Measurements from ENCODE around the gene TMOD3. TPM values are rescaled to one million over a fixed set of nuclear protein-coding genes. Genes with fewer than 3 reads are reported as not detected.

The TMOD3 gene
- total and polyA plus RNA-seq, 2 donors from 2014 or later, result 8.9 to 49.0 TPM

GRCh38 chr15:51864408-51865056 is 35.1 kb downstream of the TMOD3 start:
- Histone ChIP-seq H3K27me3 (ENCODE audit: control insufficient read depth, insufficient read depth, low read length) (no peaks in the 10 kb centered on the region), H3K9me3 (ENCODE audit: control insufficient read depth in 2 of 3, insufficient read depth in 1 of 3, low read length in 3 of 3) (no peaks in the 10 kb centered on the region), H3K36me3 (ENCODE audit: control insufficient read depth in 2 of 3, insufficient read depth in 3 of 3, low read length in 3 of 3) (peaks cover 4% of the 10 kb centered on the region in 3 donors), H3K4me3 (ENCODE audit: low read length in 3 of 3) (no peak overlapping the region), H3K27ac (ENCODE audit: low read depth in 2 of 2, low read length in 2 of 2) (no peak overlapping the region), H3K9ac (ENCODE audit: low read length in 3 of 3) (no peak overlapping the region), H3K4me1 (ENCODE audit: control insufficient read depth in 2 of 3, insufficient read depth in 2 of 3, low read depth in 1 of 3, low read length in 3 of 3) (peaks cover 0 to 9% (median 4%) of the 10 kb centered on the region in 3 donors)
- intact Hi-C loops (cut with DNase I), result no loop called here
- FAIRE-seq (no peak), DNase-seq (no peak)
- TF ChIP-seq CTCF (IDR thresholded peaks at IDR 0.05; ENCODE audit: borderline replicate concordance, extremely low read depth, insufficient read depth), result no peak

- no peaks in the 10 kb centered on the region for H3K27me3 ChIP-seq (ENCODE audit: control insufficient read depth, insufficient read depth, low read length)
- H3K9ac ChIP-seq (ENCODE audit: low read length in 3 of 3), result no peak overlapping the region
- H3K9me3 ChIP-seq (ENCODE audit: control insufficient read depth in 2 of 3, insufficient read depth in 1 of 3, low read length in 3 of 3), result no peaks in the 10 kb centered on the region
- no peak for DNase-seq
- no peak overlapping the region for H3K4me3 ChIP-seq (ENCODE audit: low read length in 3 of 3)
- peaks cover 0 to 9% (median 4%) of the 10 kb centered on the region in 3 donors for H3K4me1 ChIP-seq (ENCODE audit: control insufficient read depth in 2 of 3, insufficient read depth in 2 of 3, low read depth in 1 of 3, low read length in 3 of 3)
- intact Hi-C loops (cut with DNase I), result no loop called here
- TF ChIP-seq CTCF (IDR thresholded peaks at IDR 0.05; ENCODE audit: borderline replicate concordance, extremely low read depth, insufficient read depth), result no peak
- FAIRE-seq, result no peak
- H3K36me3 ChIP-seq (ENCODE audit: control insufficient read depth in 2 of 3, insufficient read depth in 3 of 3, low read length in 3 of 3), result peaks cover 4 to 6% (median 4%) of the 10 kb centered on the region in 3 donors
- H3K27ac ChIP-seq (ENCODE audit: low read depth in 2 of 2, low read length in 2 of 2), result no peak overlapping the region
Observed at GRCh38 chr15:51865317-51865716, 35.9 kb downstream of the TMOD3 start.

- no peak for TF ChIP-seq CTCF (IDR thresholded peaks at IDR 0.05; ENCODE audit: borderline replicate concordance, extremely low read depth, insufficient read depth)
- peaks cover 4 to 13% (median 4%) of the 10 kb centered on the region in 3 donors for H3K36me3 ChIP-seq (ENCODE audit: control insufficient read depth in 2 of 3, insufficient read depth in 3 of 3, low read length in 3 of 3)
- H3K9me3 ChIP-seq (ENCODE audit: control insufficient read depth in 2 of 3, insufficient read depth in 1 of 3, low read length in 3 of 3), result no peaks in the 10 kb centered on the region
- H3K27me3 ChIP-seq (ENCODE audit: control insufficient read depth, insufficient read depth, low read length), result no peaks in the 10 kb centered on the region
- H3K27ac ChIP-seq (ENCODE audit: low read depth in 2 of 2, low read length in 2 of 2), result no peak overlapping the region
- H3K4me3 ChIP-seq (ENCODE audit: low read length in 3 of 3), result no peak overlapping the region
- intact Hi-C loops (cut with DNase I), result no loop called here
- DNase-seq, result no peak
- FAIRE-seq, result no peak
- peaks cover 0 to 9% (median 4%) of the 10 kb centered on the region in 3 donors for H3K4me1 ChIP-seq (ENCODE audit: control insufficient read depth in 2 of 3, insufficient read depth in 2 of 3, low read depth in 1 of 3, low read length in 3 of 3)
- H3K9ac ChIP-seq (ENCODE audit: low read length in 3 of 3), result no peak overlapping the region
Observed at GRCh38 chr15:51866161-51866560, 36.7 kb downstream of the TMOD3 start.
